VCaP (cell line): ENCODE measurements around the gene PARP3.

Experiments
- H3K27ac ChIP-seq: fragments of 450-650 bp; 2 replicates; pipeline ENCODE4 v1.5.1; 2017
- TF ChIP-seq, protein P1 (sequence below): fragments of 450-650 bp; conservative IDR thresholded peaks from 2 replicates; pipeline ENCODE4 v1.5.1; 2017; ENCODE audit warnings: mild to moderate bottlenecking, moderate library complexity

Gene PARP3

DNA sequence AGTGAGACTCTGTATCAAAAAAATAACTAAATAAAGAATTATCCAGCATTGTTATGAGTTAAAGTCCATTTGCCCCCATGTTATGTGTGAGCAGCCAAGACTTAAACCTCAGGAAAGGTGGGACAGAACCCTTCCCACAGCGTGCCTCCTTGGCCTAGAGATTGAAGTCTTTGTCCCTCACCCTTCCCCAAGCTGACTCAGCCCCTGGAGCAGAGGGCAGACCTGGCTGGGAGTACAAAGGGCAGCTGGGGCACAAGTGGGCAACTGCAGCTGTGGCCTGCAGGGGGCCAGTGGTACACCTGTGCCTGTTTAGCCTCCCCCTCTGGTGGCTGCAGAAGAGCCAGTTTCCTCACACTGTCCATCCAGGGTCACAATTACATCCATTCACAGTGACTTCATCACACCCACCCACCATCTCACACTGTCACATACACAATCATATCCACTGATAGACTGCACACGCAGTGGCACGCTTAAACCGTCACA, 40.2 kb downstream of the PARP3 start:
- TF ChIP-seq, protein P1, sequence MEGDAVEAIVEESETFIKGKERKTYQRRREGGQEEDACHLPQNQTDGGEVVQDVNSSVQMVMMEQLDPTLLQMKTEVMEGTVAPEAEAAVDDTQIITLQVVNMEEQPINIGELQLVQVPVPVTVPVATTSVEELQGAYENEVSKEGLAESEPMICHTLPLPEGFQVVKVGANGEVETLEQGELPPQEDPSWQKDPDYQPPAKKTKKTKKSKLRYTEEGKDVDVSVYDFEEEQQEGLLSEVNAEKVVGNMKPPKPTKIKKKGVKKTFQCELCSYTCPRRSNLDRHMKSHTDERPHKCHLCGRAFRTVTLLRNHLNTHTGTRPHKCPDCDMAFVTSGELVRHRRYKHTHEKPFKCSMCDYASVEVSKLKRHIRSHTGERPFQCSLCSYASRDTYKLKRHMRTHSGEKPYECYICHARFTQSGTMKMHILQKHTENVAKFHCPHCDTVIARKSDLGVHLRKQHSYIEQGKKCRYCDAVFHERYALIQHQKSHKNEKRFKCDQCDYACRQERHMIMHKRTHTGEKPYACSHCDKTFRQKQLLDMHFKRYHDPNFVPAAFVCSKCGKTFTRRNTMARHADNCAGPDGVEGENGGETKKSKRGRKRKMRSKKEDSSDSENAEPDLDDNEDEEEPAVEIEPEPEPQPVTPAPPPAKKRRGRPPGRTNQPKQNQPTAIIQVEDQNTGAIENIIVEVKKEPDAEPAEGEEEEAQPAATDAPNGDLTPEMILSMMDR: peak; percentile 80
- H3K27ac ChIP-seq: peak overlapping the region; percentile 97

DNA sequence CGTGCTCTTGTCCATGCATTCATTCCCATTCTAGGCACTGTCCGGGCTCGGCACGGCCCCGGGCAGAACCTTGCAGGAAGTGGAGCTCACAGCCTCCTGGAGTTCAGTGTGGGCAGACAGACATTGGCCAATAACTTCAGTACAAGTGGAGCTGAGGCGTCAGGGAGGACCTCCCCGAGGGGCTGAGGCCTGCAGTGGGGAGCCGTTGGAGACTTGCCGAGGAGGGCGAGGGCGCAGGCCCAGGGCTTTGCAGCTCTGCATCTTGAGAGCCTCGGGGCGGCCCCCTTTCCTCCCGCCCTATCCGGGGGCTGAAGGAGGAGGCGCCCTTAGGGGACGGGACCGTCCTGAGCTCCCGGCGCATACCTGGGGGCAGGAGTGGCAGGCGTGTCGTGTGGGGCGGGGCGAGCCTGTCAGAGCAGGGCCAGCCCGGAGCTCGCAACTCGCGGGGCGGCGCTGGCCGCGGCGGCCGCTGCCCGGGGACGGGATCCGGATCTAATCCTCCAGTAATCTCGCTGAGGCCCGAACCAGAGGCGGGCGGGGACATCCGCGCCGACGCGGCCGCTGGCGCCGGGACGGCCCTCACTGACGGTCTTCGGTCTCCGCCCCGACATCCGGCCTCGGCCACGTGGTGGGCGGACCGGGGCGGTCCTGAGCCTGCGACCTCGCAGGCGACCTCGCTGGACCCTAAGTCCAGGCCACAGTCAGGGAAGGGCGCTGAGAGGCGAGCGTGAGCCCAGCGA, 40.8 kb downstream of the PARP3 start, which contains the start of gene ACY1:
Gene ACY1, plus strand, starts transcription at position 698 of the 740 bp plus-strand sequence. CDS start 530 bp downstream, outside the sequence.
- peak within 1 kb of the TSS; percentile 97 for H3K27ac ChIP-seq
- TF ChIP-seq, protein P1: no peak

DNA sequence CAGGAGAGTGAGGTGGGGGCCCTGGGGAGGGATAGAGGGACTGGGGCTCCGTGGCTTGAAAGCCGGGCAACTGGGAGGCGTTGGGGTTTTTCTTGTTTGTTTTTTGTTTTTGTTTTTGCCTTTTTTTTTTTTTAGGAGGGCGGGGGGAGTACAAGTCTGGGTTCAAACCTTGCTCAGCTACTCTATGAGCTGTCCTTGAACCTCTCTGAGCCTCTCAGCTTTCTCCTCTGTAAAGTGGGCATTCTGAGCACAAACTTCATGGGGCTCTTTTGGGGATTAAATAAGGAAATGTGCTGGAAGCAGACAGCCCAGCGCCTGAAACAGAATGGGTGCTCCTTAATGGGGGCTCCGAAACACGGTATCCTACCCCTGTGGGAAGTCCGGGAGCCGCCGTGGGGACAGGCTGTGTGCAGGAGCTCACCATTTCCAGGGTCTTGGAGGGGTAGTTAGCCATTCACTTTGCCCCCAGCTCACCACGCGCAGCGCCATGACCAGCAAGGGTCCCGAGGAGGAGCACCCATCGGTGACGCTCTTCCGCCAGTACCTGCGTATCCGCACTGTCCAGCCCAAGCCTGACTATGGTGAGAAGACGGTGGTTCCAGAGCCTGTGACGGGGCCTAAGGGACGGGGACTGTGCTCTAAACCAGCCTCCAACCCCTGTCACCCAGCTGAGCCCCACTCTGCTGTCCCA, 41.6 kb downstream of the PARP3 start:
- H3K27ac ChIP-seq: peak overlapping the region; percentile 97
- TF ChIP-seq, protein P1: no peak

DNA sequence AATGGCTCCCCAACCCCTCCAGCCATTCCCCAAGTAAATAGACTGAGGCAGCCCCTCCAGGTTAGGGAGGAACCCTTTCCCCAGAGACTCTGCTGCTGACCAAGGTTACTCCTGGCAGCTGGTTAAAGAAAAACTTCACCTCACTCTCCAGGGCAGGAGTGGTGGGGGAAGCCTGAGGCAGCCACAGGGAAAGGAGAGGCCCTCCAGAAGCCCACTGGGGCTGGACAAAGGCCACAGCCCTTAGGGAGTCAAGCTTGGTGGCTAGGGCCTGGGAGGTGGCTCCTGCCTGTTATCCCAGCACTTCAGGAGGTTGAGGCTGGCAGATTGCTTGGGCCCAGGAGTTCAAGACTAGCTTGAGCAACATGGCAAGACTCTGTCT, 42.1 kb downstream of the PARP3 start:
- TF ChIP-seq, protein P1: no peak
- H3K27ac ChIP-seq: peak overlapping the region; percentile 97

DNA sequence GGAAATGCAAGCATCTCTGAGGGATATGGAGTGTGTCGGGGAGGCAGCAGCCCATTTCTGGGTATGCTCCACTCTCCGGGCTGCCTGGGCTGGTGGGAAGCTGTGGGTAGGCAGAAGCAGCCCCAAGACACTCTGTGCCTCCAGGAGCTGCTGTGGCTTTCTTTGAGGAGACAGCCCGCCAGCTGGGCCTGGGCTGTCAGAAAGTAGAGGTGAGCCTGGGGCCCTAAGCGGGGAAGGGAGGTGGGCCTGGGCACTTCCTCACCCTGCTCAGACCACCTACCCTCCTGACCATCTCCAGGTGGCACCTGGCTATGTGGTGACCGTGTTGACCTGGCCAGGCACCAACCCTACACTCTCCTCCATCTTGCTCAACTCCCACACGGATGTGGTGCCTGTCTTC, 42.9 kb downstream of the PARP3 start:
- TF ChIP-seq, protein P1: no peak
- peak overlapping the region; percentile 97; the same call in 1 of the 2 replicates for H3K27ac ChIP-seq

DNA sequence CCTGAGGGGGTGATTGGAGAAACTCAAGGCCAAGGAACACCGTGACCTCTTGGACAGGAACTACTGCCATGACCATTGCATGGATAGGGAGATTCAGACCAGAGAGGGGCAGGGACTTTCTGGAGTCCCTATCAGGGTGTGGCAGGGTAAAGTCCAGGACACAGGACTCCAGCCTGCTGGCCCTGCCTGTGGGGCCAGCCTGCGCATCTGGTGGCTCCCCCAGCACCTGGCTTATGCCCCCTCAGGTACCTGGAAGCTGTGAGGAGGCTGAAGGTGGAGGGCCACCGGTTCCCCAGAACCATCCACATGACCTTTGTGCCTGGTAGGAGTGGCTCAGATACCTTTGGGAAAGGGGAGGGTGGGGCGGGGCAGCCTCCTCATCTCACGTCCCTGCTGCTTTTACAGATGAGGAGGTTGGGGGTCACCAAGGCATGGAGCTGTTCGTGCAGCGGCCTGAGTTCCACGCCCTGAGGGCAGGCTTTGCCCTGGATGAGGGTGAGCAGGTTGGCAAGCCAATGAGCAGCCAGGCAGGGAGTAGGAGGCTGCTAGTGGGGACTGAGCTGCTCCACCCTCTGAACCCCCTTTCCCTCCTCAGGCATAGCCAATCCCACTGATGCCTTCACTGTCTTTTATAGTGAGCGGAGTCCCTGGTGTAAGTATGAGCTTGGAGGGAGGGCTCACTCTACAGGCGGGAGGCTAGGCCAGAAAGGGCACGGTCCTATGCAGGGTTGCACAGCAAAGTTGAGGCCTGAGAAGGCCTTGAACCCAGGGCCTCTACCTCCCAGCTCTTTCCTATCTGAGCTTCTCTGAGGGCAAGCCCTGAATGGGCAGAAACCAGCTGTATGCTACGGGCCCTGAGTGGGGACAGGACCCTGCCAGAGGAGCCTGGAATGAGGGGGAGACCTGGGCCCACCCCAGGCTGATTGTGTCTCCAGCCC, 44.1 kb downstream of the PARP3 start:
- TF ChIP-seq, protein P1: no peak
- H3K27ac ChIP-seq: no peak overlapping the region
